Right lobe of liver (tissue), 6 donors: Measurements from ENCODE around the gene ATP13A3. TPM values are rescaled to one million over a fixed set of nuclear protein-coding genes. Genes with fewer than 3 reads are reported as not detected.

Experiments used
- ATAC-seq, 4 donors: fragments of 200-7000 bp; cut with Tn5 transposase; one replicate each; pipeline ENCODE4 v1.9.1; 2020; ENCODE audit warnings: mild to moderate bottlenecking in 4 of 4, moderate library complexity in 4 of 4
- DNase-seq, 3 donors: peaks; one replicate each; pipeline ENCODE4 v3.0.0-alpha.2; 2020
- H3K27ac ChIP-seq, 3 donors: fragments of 200-600 bp; one replicate each; pipeline ENCODE4 v1.8.0; 2022
- H3K27me3 ChIP-seq, 2 donors: fragments of 200-600 bp; one replicate each; pipeline ENCODE4 v1.8.0; 2022
- H3K36me3 ChIP-seq, 4 donors: fragments of 200-600 bp; sonication (generic) in 1 of 4; one replicate each; pipeline versions ENCODE4 v1.5.1 to v1.8.0; 2017 to 2022; ENCODE audit warnings: control low read depth in 1 of 4
- H3K4me1 ChIP-seq, 4 donors: fragments of 200-600 bp; sonication (generic) in 1 of 4; one replicate each; pipeline versions ENCODE4 v1.5.1 to v1.8.0; 2017 to 2022; ENCODE audit warnings: control low read depth in 1 of 4
- H3K4me3 ChIP-seq, 3 donors: fragments of 200-600 bp; one replicate each; pipeline ENCODE4 v1.8.0; 2022
- H3K9me3 ChIP-seq, 4 donors: fragments of 200-600 bp; sonication (generic) in 1 of 4; one replicate each; pipeline versions ENCODE4 v1.5.1 to v1.8.0; 2017 to 2022; ENCODE audit warnings: control low read depth in 1 of 4
- POLR2A ChIP-seq: fragments of 450-650 bp; IDR thresholded peaks from one replicate; pipeline ENCODE4 v1.6.1; 2017; ENCODE audit warnings: antibody characterized with exemption, mild to moderate bottlenecking
- WGBS: methylation state at CpG from one replicate; pipeline ENCODE4 v1.1.6; 2018; ENCODE audit warnings: low coverage, low lambda C conversion rate; ENCODE audit not compliant: insufficient coverage; ENCODE audit errors: missing lambda C conversion rate; 5-methylcytosine and 5-hydroxymethylcytosine counted together
- intact Hi-C, 2 donors: fragments of 100-400 bp; cut with DNase I; formaldehyde crosslinking; loops; one replicate each; pipeline versions ENCODE4 v1.11.2 to v1.14.1; 2022
- total RNA-seq, 6 experiments: library from RNA; depleted of rRNA in 2 of 6; stranded (reverse); fragments of >200 nt in 2 of 6; fragmentation: NEBNext Ultra II Directional in 3 of 6; extraction: Animal tissue kit (Norgen Biotek cat#: 25700) in 3 of 6; gene quantifications; one replicate each; pipeline versions ENCODE4 v1.1.0 to v1.2.4, GENCODE V29; 2016 to 2023
- TF ChIP-seq, protein P1 (sequence below), 4 donors: fragments of 200-600 bp in 3 of 4; fragments of 450-650 bp in 1 of 4; IDR thresholded peaks; one replicate each; pipeline versions ENCODE4 v1.5.1 to v1.8.0; 2016 to 2022; ENCODE audit warnings: antibody characterized with exemption in 4 of 4, mild to moderate bottlenecking in 2 of 4
- donor health status: DM: no; HTN: yes; CAD: no.
- donor health status: DM: no; HTN: no; CAD: no.
- donor health status: DM: no; HTN: no; CAD: no.
- donor health status: DM: no; HTN: yes; CAD: no.
- donor health status: DM: no; HTN: yes; CAD: no.

Gene ATP13A3
- total RNA-seq, 6 experiments from 2014 or later = 109 to 172 (median 145) TPM

- Histone ChIP-seq H3K27me3 (no peaks in the 10 kb centered on the region), H3K4me1 (peaks cover 0 to 29% (median 10%) of the 10 kb centered on the region in 4 donors), H3K27ac (peak overlapping the region; percentile 80 to 93 (median 85)), H3K4me3 (peak overlapping the region; percentile 62 to 77 (median 66)), H3K9me3 (no peaks in the 10 kb centered on the region), H3K36me3 (no peaks in the 10 kb centered on the region)
- DNase-seq = no peak
- intact Hi-C loops = no loop called here
- ATAC-seq = peak in 2 of 4 donors; percentile 6 to 10
- TF ChIP-seq POLR2A = no peak
- TF ChIP-seq, protein P1, sequence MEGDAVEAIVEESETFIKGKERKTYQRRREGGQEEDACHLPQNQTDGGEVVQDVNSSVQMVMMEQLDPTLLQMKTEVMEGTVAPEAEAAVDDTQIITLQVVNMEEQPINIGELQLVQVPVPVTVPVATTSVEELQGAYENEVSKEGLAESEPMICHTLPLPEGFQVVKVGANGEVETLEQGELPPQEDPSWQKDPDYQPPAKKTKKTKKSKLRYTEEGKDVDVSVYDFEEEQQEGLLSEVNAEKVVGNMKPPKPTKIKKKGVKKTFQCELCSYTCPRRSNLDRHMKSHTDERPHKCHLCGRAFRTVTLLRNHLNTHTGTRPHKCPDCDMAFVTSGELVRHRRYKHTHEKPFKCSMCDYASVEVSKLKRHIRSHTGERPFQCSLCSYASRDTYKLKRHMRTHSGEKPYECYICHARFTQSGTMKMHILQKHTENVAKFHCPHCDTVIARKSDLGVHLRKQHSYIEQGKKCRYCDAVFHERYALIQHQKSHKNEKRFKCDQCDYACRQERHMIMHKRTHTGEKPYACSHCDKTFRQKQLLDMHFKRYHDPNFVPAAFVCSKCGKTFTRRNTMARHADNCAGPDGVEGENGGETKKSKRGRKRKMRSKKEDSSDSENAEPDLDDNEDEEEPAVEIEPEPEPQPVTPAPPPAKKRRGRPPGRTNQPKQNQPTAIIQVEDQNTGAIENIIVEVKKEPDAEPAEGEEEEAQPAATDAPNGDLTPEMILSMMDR (IDR thresholded peaks at IDR 0.05) = no peak
- 11% methylated on average over 9 of the region's 10 CpGs for WGBS
Measured at GRCh38 chr3:194488055-194488742, 1.4 kb upstream of the ATP13A3 start.

DNA sequence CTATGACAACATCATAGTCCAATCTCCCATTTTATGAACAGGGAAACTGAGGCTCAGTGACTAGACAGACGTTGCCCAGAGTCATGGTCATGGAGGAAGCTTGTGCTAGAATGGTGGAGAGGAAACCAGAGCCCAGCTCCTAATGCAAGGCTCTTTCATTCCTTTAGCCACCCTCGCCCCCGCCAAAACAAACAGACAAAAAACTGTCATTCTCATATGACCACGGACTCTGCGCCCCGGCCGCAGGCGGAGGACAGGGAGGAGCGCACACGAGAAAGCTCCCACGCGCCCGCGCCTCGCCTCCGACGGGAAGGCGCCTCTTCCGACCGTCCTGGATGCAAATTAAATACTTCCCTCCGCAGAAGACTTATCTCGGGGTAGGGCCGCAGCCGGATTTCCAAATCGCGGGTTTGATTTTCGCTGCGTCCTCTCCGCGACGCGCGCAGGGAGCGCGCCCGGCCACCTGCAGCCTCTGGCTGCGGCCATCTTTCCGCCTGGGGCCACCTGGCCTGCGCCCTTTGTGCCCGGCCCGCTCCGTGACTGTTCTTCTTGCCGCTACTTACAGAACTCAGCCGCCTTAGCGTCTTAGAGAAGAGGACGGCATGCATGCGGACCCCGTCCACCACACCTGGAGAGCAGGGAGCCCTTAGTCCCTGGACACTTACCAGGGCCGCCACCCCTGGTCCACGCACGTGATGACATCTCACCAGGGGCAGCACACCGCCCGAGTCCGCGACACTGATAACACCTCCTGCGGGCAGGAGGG is 670 bp upstream of the ATP13A3 start:
- peak overlapping the region; percentile 80 to 93 (median 85) for H3K27ac ChIP-seq
- DNase-seq = peak; percentile 69 to 73 (median 72)
- intact Hi-C loops = no loop called here

DNA sequence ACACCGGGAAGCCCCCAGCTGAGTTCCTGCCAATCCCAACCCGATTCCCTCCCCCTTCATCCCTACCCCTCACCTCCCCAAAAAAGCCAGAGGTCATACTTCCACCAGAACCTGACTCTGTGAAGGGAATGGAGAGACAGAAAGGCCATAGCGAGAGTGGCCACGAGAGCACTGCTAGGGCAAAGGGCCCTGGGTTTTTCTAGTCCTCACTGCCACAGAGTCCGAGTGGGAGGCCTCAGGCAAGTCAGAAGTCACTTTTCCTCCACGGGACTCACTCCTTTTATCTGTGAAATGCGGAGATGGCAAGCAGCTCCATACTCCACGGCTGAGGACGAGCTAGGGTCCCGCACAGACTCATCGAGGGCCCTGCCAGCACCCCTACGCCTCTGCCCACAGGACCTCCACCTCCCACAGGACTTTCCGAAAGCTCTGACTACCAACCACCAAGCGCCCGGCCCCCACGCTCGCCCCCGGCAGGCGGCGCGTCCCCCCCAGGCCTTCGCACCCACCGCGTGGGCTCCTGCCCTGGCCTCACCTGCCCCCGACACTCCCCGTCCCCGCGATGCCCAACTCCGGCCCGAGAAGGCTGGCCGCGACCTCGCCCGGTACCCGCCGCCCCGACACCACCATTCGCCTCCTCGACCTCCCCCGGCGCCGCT is 792 bp downstream of the ATP13A3 start:
- DNase-seq (peak; percentile 47 to 66 (median 62)), ATAC-seq (peak; percentile 22 to 32 (median 26))
- WGBS = 0% methylated on average over 9 of the region's 42 CpGs

More for the DNA sequence above, 670 bp upstream of the ATP13A3 start:
- H3K27me3 ChIP-seq = no peaks in the 10 kb centered on the region
- 2% methylated on average over 19 of the region's 56 CpGs for WGBS
- no peak for TF ChIP-seq POLR2A
- TF ChIP-seq, protein P1 (IDR thresholded peaks at IDR 0.05) = no peak
- H3K4me3 ChIP-seq = peak overlapping the region; percentile 62 to 77 (median 66)
- peaks cover 0 to 30% (median 9%) of the 10 kb centered on the region in 4 donors for H3K4me1 ChIP-seq
- no peaks in the 10 kb centered on the region for H3K36me3 ChIP-seq
- no peaks in the 10 kb centered on the region for H3K9me3 ChIP-seq
- ATAC-seq = peak; percentile 30 to 56 (median 45)

DNA sequence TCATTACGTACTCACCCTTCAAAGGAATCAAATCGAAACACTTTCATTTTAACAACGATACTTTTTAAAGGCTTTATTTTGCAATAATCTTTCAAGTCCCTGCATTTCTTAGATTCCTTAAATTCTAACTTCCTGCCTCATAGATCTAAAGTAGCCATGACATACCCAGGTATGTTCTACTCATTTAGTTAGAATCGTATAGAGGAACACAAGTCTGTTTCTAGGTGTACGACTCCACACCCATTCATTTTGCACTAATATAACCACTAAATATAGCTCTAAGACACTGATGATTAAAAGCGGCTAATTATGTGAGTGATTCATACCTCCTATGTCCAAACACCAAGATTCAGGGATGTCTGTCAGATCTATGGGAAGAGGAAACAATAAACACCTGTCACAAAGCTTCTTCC is 1.3 kb downstream of the ATP13A3 start:
- H3K4me1 ChIP-seq = peaks cover 0 to 47% (median 10%) of the 10 kb centered on the region in 4 donors
- no peaks in the 10 kb centered on the region for H3K27me3 ChIP-seq
- intact Hi-C loops = no loop called here
- H3K9me3 ChIP-seq = no peaks in the 10 kb centered on the region
- ATAC-seq (no peak), DNase-seq (no peak)
- no peak for TF ChIP-seq POLR2A
- TF ChIP-seq, protein P1 (IDR thresholded peaks at IDR 0.05) = no peak
- no peaks in the 10 kb centered on the region for H3K36me3 ChIP-seq
- WGBS = 2% methylated on average over 6 of the region's 6 CpGs
- peak overlapping the region; percentile 87 to 93 (median 89) for H3K27ac ChIP-seq
- peak overlapping the region; percentile 59 to 77 (median 62) for H3K4me3 ChIP-seq

More for the DNA sequence above, 792 bp downstream of the ATP13A3 start:
- no peaks in the 10 kb centered on the region for H3K9me3 ChIP-seq
- H3K4me1 ChIP-seq = peaks cover 0 to 42% (median 9%) of the 10 kb centered on the region in 4 donors
- intact Hi-C loops = no loop called here
- H3K27ac ChIP-seq = peak overlapping the region; percentile 87 to 93 (median 89)
- no peaks in the 10 kb centered on the region for H3K36me3 ChIP-seq
- no peaks in the 10 kb centered on the region for H3K27me3 ChIP-seq
- TF ChIP-seq, protein P1 (IDR thresholded peaks at IDR 0.05) = no peak
- TF ChIP-seq POLR2A = peak; percentile 45
- H3K4me3 ChIP-seq = peak overlapping the region; percentile 59 to 77 (median 62)
